Measurements from ENCODE around the gene DDHD1. TPM values are rescaled to one million over a fixed set of nuclear protein-coding genes. Genes with fewer than 3 reads are reported as not detected.
A peak's percentile ranks its signal among the peaks of the same experiment; 100 is the strongest.

Gene DDHD1
- total and polyA plus RNA-seq, 9 donors = 5.5 to 8.7 (median 6.9) TPM

GRCh38 chr14:53002576-53002975 is 150.5 kb downstream of the DDHD1 start:
- Histone ChIP-seq H3K9me3 (replicated peaks; ENCODE audit: control insufficient read depth, low read depth, low read length) (no peaks in the 10 kb centered on the region), H3K36me3 (ENCODE audit: control insufficient read depth, insufficient read depth, low read length) (no peaks in the 10 kb centered on the region), H3K27ac (ENCODE audit: low read length) (no peak overlapping the region), H3K4me1 (ENCODE audit: control insufficient read depth, insufficient read depth, low read length) (peaks cover 12% of the 10 kb centered on the region), H3K4me3 (ENCODE audit: low read length) (no peak overlapping the region), H3K27me3 (ENCODE audit: control insufficient read depth, insufficient read depth, low read length) (no peaks in the 10 kb centered on the region)
- WGBS (ENCODE audit: insufficient coverage) = 80% methylated on average over 1 of the region's 5 CpGs
- DNase-seq = no peak

DNA sequence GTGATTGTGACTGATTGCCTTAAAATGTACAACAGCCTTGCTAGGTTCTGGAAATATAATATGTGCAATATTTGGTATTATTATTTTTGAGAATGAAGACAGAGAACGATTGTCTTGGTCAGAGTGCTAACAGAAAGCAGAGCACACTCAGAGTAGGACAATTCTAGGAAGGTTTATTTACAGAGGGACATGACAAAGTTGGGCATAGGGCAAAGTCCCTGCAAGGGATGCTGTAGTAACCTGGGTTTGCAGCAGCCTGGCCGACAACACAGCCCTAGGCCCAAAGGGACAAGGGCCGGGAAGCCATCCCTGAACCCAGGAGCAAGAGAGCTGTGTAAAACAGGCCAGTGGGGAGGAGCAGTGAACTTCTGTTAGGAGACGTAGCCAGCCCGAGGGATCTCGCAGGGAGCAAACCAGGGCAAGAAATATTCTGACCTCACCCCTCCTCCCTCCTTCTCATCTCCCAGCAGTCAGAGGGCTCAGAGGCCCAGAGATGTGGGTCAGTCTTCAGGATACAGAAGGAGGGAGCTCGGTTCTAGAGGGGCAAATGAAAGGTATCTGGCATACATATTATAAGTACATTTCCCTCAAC is 151.2 kb downstream of the DDHD1 start:
- WGBS (ENCODE audit: insufficient coverage) = 55% methylated on average over 3 of the region's 7 CpGs
- H3K27ac ChIP-seq (ENCODE audit: low read length) = no peak overlapping the region
- no peak overlapping the region for H3K4me3 ChIP-seq (ENCODE audit: low read length)
- no peaks in the 10 kb centered on the region for H3K9me3 ChIP-seq (replicated peaks; ENCODE audit: control insufficient read depth, low read depth, low read length)
- DNase-seq = peak; percentile 31
- no peaks in the 10 kb centered on the region for H3K27me3 ChIP-seq (ENCODE audit: control insufficient read depth, insufficient read depth, low read length)
- H3K36me3 ChIP-seq (ENCODE audit: control insufficient read depth, insufficient read depth, low read length) = no peaks in the 10 kb centered on the region
- peaks cover 12% of the 10 kb centered on the region for H3K4me1 ChIP-seq (ENCODE audit: control insufficient read depth, insufficient read depth, low read length)

- 22% methylated on average over 3 of the region's 6 CpGs for WGBS (ENCODE audit: insufficient coverage)
- Histone ChIP-seq H3K27ac (ENCODE audit: low read length) (peak overlapping the region; percentile 82), H3K4me3 (ENCODE audit: low read length) (no peak overlapping the region), H3K27me3 (ENCODE audit: control insufficient read depth, insufficient read depth, low read length) (no peaks in the 10 kb centered on the region), H3K9me3 (replicated peaks; ENCODE audit: control insufficient read depth, low read depth, low read length) (no peaks in the 10 kb centered on the region), H3K4me1 (ENCODE audit: control insufficient read depth, insufficient read depth, low read length) (peaks cover 12% of the 10 kb centered on the region), H3K36me3 (ENCODE audit: control insufficient read depth, insufficient read depth, low read length) (no peaks in the 10 kb centered on the region)
- peak; percentile 97 for DNase-seq
Measured at GRCh38 chr14:52998376-52999015, 154.6 kb downstream of the DDHD1 start.

DNA sequence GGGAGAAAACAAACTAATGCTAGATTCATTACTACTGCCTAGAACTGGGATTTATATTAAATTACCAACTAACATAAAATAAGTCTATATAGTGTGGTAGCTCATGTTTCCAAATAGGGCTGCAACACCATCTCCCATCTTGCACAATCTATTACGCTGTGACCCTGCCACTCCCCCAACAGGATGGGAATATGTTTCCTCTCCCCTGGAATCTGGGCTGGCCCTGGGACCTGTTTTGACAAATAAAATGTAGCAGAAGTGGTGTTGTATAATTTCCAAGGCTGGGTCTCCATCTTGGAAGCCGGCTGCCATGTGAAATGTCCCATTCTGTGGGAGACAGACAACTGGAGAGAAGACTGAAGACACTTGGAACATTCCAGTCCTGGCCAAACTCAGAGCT is 156.6 kb downstream of the DDHD1 start:
- no peak for DNase-seq
- no peaks in the 10 kb centered on the region for H3K9me3 ChIP-seq (replicated peaks; ENCODE audit: control insufficient read depth, low read depth, low read length)
- no peaks in the 10 kb centered on the region for H3K36me3 ChIP-seq (ENCODE audit: control insufficient read depth, insufficient read depth, low read length)
- peaks cover 6% of the 10 kb centered on the region for H3K4me1 ChIP-seq (ENCODE audit: control insufficient read depth, insufficient read depth, low read length)
- H3K27me3 ChIP-seq (ENCODE audit: control insufficient read depth, insufficient read depth, low read length) = no peaks in the 10 kb centered on the region
- H3K4me3 ChIP-seq (ENCODE audit: low read length) = no peak overlapping the region
- whole genome bisulfite sequencing (ENCODE audit: insufficient coverage) = 100% methylated on average over 1 of the region's 2 CpGs
- no peak overlapping the region for H3K27ac ChIP-seq (ENCODE audit: low read length)

DNA sequence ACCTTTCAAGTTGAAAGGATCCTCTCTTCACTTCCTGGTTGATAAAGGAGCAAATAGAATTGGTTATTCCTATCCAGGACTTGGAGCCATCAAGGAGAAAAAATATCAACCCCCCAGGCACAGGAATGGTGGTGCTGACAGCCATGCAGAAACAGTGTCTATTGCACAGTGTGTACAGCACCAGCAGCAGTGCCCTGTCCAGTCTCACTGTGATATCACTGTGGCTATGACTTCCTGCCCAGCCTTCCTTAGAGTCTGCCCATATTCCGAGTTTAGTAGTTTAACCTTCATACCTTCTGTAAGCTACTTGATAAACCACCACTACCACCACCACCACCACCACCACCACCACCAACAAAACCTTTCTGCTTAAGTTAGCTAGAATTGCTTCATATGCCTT is 157.1 kb downstream of the DDHD1 start:
- 71% methylated on average over 1 of the region's 1 CpG for WGBS (ENCODE audit: insufficient coverage)
- Histone ChIP-seq H3K4me3 (ENCODE audit: low read length) (no peak overlapping the region), H3K27ac (ENCODE audit: low read length) (no peak overlapping the region), H3K36me3 (ENCODE audit: control insufficient read depth, insufficient read depth, low read length) (no peaks in the 10 kb centered on the region), H3K9me3 (replicated peaks; ENCODE audit: control insufficient read depth, low read depth, low read length) (no peaks in the 10 kb centered on the region), H3K27me3 (ENCODE audit: control insufficient read depth, insufficient read depth, low read length) (no peaks in the 10 kb centered on the region), H3K4me1 (ENCODE audit: control insufficient read depth, insufficient read depth, low read length) (peaks cover 6% of the 10 kb centered on the region)
- no peak for DNase-seq

DNA sequence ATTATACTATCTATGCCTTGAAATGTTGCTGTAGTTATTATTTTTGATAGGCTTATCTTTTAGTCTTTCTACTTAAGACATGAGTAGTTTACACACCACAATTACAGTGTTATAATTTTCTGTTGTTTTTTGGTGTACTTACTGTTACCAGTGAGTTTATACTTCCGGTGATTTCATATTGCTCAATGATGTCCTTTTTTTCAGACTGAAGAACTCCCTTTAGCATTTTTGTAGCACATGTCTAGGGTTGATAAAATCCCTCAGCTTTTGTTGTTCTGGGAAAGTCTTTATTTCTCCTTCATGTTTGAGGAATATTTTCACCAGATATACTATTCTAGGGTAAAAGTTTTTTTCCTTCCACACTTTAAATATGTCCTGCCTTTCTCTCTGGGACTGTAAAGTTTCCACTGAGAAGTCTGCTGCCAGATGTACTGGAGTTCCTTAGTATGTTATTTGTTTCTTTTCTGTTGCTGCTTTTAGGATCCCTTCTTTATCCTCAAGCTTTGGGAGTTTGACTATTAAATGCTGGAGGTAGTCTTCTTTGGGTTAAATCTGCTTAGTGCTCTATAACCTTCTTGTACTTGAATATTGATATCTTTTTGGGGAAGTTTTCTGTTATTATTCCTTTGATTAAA is 160.8 kb downstream of the DDHD1 start:
- peak; percentile 82 for DNase-seq
- Histone ChIP-seq H3K4me1 (ENCODE audit: control insufficient read depth, insufficient read depth, low read length) (no peaks in the 10 kb centered on the region), H3K27ac (ENCODE audit: low read length) (peak overlapping the region; percentile 69), H3K27me3 (ENCODE audit: control insufficient read depth, insufficient read depth, low read length) (no peaks in the 10 kb centered on the region), H3K9me3 (replicated peaks; ENCODE audit: control insufficient read depth, low read depth, low read length) (no peaks in the 10 kb centered on the region), H3K36me3 (ENCODE audit: control insufficient read depth, insufficient read depth, low read length) (no peaks in the 10 kb centered on the region), H3K4me3 (ENCODE audit: low read length) (no peak overlapping the region)
- WGBS (ENCODE audit: insufficient coverage) = no CpG with 5 or more reads among the region's 1 CpG

GRCh38 chr14:52988139-52988538 is 165.0 kb downstream of the DDHD1 start:
- H3K27ac ChIP-seq (ENCODE audit: low read length) = no peak overlapping the region

DNA sequence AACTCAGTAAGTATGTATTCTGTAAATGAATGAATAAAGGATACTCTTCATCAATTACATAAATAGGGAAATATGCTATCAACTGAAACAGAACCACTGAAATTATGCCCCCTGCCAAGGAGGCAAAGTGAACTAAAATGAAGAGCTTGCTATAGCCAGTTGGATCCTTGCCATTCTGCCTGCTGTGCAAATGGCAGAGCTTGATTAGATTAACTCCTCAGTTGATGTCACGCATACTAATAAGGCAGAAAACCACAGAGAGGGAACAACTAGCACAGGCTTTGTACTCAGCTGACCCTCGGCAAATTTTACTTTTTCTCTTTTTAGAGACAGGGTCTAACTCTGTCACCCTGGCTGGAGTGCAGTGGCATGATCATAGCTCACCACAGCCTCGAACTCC is 165.6 kb downstream of the DDHD1 start:
- WGBS (ENCODE audit: insufficient coverage) = 67% methylated on average over 3 of the region's 3 CpGs
- no peaks in the 10 kb centered on the region for H3K9me3 ChIP-seq (replicated peaks; ENCODE audit: control insufficient read depth, low read depth, low read length)
- H3K27me3 ChIP-seq (ENCODE audit: control insufficient read depth, insufficient read depth, low read length) = no peaks in the 10 kb centered on the region
- no peak overlapping the region for H3K4me3 ChIP-seq (ENCODE audit: low read length)
- no peaks in the 10 kb centered on the region for H3K4me1 ChIP-seq (ENCODE audit: control insufficient read depth, insufficient read depth, low read length)
- no peak for DNase-seq
- H3K27ac ChIP-seq (ENCODE audit: low read length) = no peak overlapping the region
- no peaks in the 10 kb centered on the region for H3K36me3 ChIP-seq (ENCODE audit: control insufficient read depth, insufficient read depth, low read length)

More at GRCh38 chr14:52988139-52988538, 165.0 kb downstream of the DDHD1 start:
- H3K36me3 ChIP-seq (ENCODE audit: control insufficient read depth, insufficient read depth, low read length) = no peaks in the 10 kb centered on the region
- DNase-seq = no peak
- H3K4me1 ChIP-seq (ENCODE audit: control insufficient read depth, insufficient read depth, low read length) = no peaks in the 10 kb centered on the region
- no peaks in the 10 kb centered on the region for H3K27me3 ChIP-seq (ENCODE audit: control insufficient read depth, insufficient read depth, low read length)
- H3K9me3 ChIP-seq (replicated peaks; ENCODE audit: control insufficient read depth, low read depth, low read length) = no peaks in the 10 kb centered on the region
- H3K4me3 ChIP-seq (ENCODE audit: low read length) = no peak overlapping the region

DNA sequence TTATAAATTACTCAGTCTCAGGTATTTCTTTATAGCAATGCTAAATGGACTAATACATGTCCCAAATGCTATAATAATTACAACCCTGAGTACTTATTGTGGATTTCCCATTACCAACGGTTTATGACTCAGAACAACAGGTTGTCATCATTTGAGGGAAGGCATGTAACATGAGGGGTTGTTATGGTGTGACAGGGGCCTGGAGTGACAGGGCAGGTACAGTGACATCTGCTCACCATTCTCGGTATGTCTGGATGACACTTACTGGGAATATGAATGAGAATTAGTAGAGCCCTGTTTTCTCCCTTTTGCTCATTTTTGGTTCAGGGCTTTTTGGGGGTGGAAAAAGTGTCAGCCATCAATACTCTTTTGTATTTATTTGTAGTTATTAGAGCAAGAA is 166.1 kb downstream of the DDHD1 start:
- WGBS (ENCODE audit: insufficient coverage) = no CpG with 5 or more reads among the region's 2 CpGs
- Histone ChIP-seq H3K4me1 (ENCODE audit: control insufficient read depth, insufficient read depth, low read length) (no peaks in the 10 kb centered on the region), H3K27ac (ENCODE audit: low read length) (no peak overlapping the region), H3K4me3 (ENCODE audit: low read length) (no peak overlapping the region), H3K36me3 (ENCODE audit: control insufficient read depth, insufficient read depth, low read length) (no peaks in the 10 kb centered on the region), H3K27me3 (ENCODE audit: control insufficient read depth, insufficient read depth, low read length) (no peaks in the 10 kb centered on the region), H3K9me3 (replicated peaks; ENCODE audit: control insufficient read depth, low read depth, low read length) (no peaks in the 10 kb centered on the region)
- no peak for DNase-seq
